ENCODE measurements around the gene MPHOSPH6.

- TF ChIP-seq POLR2A (IDR thresholded peaks at IDR 0.05; ENCODE audit: low read depth, low read length) (no peak), POLR2AphosphoS5 (IDR thresholded peaks at IDR 0.05; ENCODE audit: low read depth, low read length) (no peak), TAF1 (IDR thresholded peaks at IDR 0.05; ENCODE audit: low read depth, low read length) (no peak), POU2F2 (IDR thresholded peaks at IDR 0.05; ENCODE audit: low read depth, low read length) (no peak), SPI1 (IDR thresholded peaks at IDR 0.05; ENCODE audit: low read depth, low read length) (no peak), PAX5 (IDR thresholded peaks at IDR 0.05; ENCODE audit: insufficient read depth, low read length, severe bottlenecking) (no peak)
Measured at GRCh38 chr16:82160226-82160625, 9.8 kb downstream of the MPHOSPH6 start.
